GM23338 (cell line): ENCODE results near the gene MYRF. TPM values are rescaled to one million over a fixed set of nuclear protein-coding genes. Genes with fewer than 3 reads are reported as not detected.

ENCODE experiments used
- ATAC-seq: fragments of 200-7000 bp; cut with Tn5 transposase; 3 replicates; pipeline ENCODE4 v1.9.1; 2020
- DNase-seq: peaks from one replicate; pipeline ENCODE4 v3.0.0-alpha.2; 2015; ENCODE audit warnings: low spot score
- H2AFZ ChIP-seq: fragments of 200-600 bp; sonication (generic); 2 replicates; pipeline ENCODE4 v1.8.0; 2016; ENCODE audit warnings: antibody characterized with exemption, mild to moderate bottlenecking, moderate library complexity
- H3F3A ChIP-seq: fragments of 200-600 bp; sonication (generic); replicated peaks from 2 replicates; pipeline ENCODE4 v1.8.0; 2017; ENCODE audit warnings: antibody characterized with exemption, mixed run types, low read depth
- H3K27ac ChIP-seq: fragments of 200-600 bp; sonication (generic); 2 replicates; pipeline ENCODE4 v1.6.1; 2016; ENCODE audit warnings: low read depth
- H3K27me3 ChIP-seq: fragments of 200-600 bp; sonication (generic); 2 replicates; pipeline ENCODE4 v1.8.0; 2016; ENCODE audit warnings: mild to moderate bottlenecking, mixed run types, moderate library complexity; ENCODE audit not compliant: insufficient read depth
- H3K36me3 ChIP-seq: fragments of 200-600 bp; sonication (generic); 2 replicates; pipeline ENCODE4 v1.8.0; 2016; ENCODE audit warnings: mild to moderate bottlenecking; ENCODE audit not compliant: insufficient read depth
- H3K4me1 ChIP-seq: fragments of 200-600 bp; sonication (generic); 2 replicates; pipeline ENCODE4 v1.8.0; 2016; ENCODE audit warnings: mild to moderate bottlenecking, moderate library complexity; ENCODE audit not compliant: insufficient read depth
- H3K4me2 ChIP-seq: fragments of 200-600 bp; sonication (generic); 2 replicates; pipeline ENCODE4 v1.7.1; 2017; ENCODE audit warnings: mixed run types
- H3K4me3 ChIP-seq: fragments of 200-600 bp; sonication (generic); 2 replicates; pipeline ENCODE4 v1.6.1; 2016; ENCODE audit warnings: mixed run types
- H3K79me2 ChIP-seq: fragments of 200-600 bp; sonication (generic); replicated peaks from 2 replicates; pipeline ENCODE4 v1.8.0; 2017; ENCODE audit warnings: mild to moderate bottlenecking; ENCODE audit not compliant: insufficient read depth
- H3K9me2 ChIP-seq: fragments of 200-600 bp; sonication (generic); 2 replicates; pipeline ENCODE4 v1.8.0; 2017; ENCODE audit not compliant: insufficient read depth
- H4K20me1 ChIP-seq: fragments of 200-600 bp; sonication (generic); replicated peaks from 2 replicates; pipeline ENCODE4 v1.8.0; 2017; ENCODE audit warnings: mild to moderate bottlenecking; ENCODE audit not compliant: insufficient read depth
- H3K27ac Mint-ChIP-seq: 2 replicates; pipeline ENCODE4 v1.8.0; 2020; ENCODE audit warnings: inconsistent platforms, mild to moderate bottlenecking, moderate library complexity, mixed read lengths
- H3K27me3 Mint-ChIP-seq: 3 replicates; pipeline ENCODE4 v1.8.0; 2022; ENCODE audit warnings: low read depth, mild to moderate bottlenecking, moderate library complexity, mixed read lengths, inconsistent platforms; ENCODE audit not compliant: insufficient read depth, poor library complexity
- H3K36me3 Mint-ChIP-seq: 3 replicates; pipeline ENCODE4 v1.8.0; 2021; ENCODE audit warnings: low read depth, mild to moderate bottlenecking, inconsistent platforms, moderate library complexity, mixed read lengths
- H3K4me1 Mint-ChIP-seq: 3 replicates; pipeline ENCODE4 v1.8.0; 2020; ENCODE audit warnings: mild to moderate bottlenecking, inconsistent platforms, mixed read lengths
- H3K4me3 Mint-ChIP-seq: 3 replicates; pipeline ENCODE4 v1.8.0; 2021; ENCODE audit warnings: moderate library complexity, mild to moderate bottlenecking, inconsistent platforms, mixed read lengths
- H3K9me3 Mint-ChIP-seq: 3 replicates; pipeline ENCODE4 v1.8.0; 2020; ENCODE audit warnings: moderate library complexity, mild to moderate bottlenecking, inconsistent platforms, mixed read lengths
- CREB1 ChIP-seq: fragments of 250-450 bp; sonication (Bioruptor Pico); IDR thresholded peaks from 2 replicates; pipeline ENCODE4 v1.5.0; 2020; ENCODE audit warnings: low read depth, mild to moderate bottlenecking, moderate library complexity
- CTCF ChIP-seq, 2 experiments: fragments of 200-600 bp in 1 of 2; sonication (generic) in 1 of 2; conservative IDR thresholded peaks; 2 replicates each; pipeline versions ENCODE4 v1.5.1 to v1.6.1; 2016 to 2017; ENCODE audit warnings: antibody characterized with exemption in 2 of 2, low read depth in 2 of 2, mild to moderate bottlenecking in 2 of 2, moderate library complexity in 1 of 2
- EZH2 ChIP-seq: fragments of 200-600 bp; sonication (generic); IDR thresholded peaks from one replicate; pipeline ENCODE4 v1.8.0; 2017; ENCODE audit warnings: antibody characterized with exemption, mild to moderate bottlenecking, low read depth; ENCODE audit not compliant: unreplicated experiment
- POLR2AphosphoS5 ChIP-seq: IDR thresholded peaks from 2 replicates; pipeline ENCODE4 v1.6.1; 2016; ENCODE audit warnings: antibody characterized with exemption, low read depth
- ZNF462 ChIP-seq: fragments of 250-450 bp; sonication (Bioruptor Pico); IDR thresholded peaks from 2 replicates; pipeline ENCODE4 v1.5.0; 2020; ENCODE audit warnings: mild to moderate bottlenecking, moderate library complexity
- polyA plus RNA-seq: library from polyadenylated mRNA; unstranded; fragments of >200 nt; fragmentation: Nextera tagmentation; extraction: Ambion mirVana; gene quantifications from 2 replicates; pipeline ENCODE4 v1.2.1, GENCODE V29; 2016
- total RNA-seq: library from RNA; depleted of rRNA; stranded (reverse); fragments of >200 nt; shearing (Covaris generic); gene quantifications from 2 replicates; pipeline ENCODE4 v1.2.3, GENCODE V29; 2014

MYRF gene
- total and polyA plus RNA-seq, 2 experiments from 2014 or later = 1.9 to 5.5 TPM

GRCh38 chr11:61797263-61797944 lies 45.0 kb downstream of the MYRF start:
- ATAC-seq (peak; percentile 8; the same call in 2 of the 3 replicates), DNase-seq (peak; percentile 85)
- H3K9me2 ChIP-seq = no peaks in the 10 kb centered on the region
- no peak overlapping the region for H3K4me2 ChIP-seq
- H2AFZ ChIP-seq = no peak overlapping the region
- no peak overlapping the region for H3K27ac ChIP-seq
- peaks cover 21% of the 10 kb centered on the region; the same call in 1 of the 2 replicates for H3F3A ChIP-seq
- H3K4me3 Mint-ChIP-seq = no peak overlapping the region; the same call in 2 of the 3 replicates
- peaks cover 11% of the 10 kb centered on the region for H3K4me1 Mint-ChIP-seq
- H3K4me1 ChIP-seq = no peaks in the 10 kb centered on the region
- peaks cover 11% of the 10 kb centered on the region for H4K20me1 ChIP-seq
- peaks cover 74% of the 10 kb centered on the region for H3K36me3 Mint-ChIP-seq
- H3K27me3 Mint-ChIP-seq = no peaks in the 10 kb centered on the region
- H3K27ac Mint-ChIP-seq = peak overlapping the region; percentile 52; the same call in 1 of the 2 replicates
- peaks cover 9% of the 10 kb centered on the region for H3K36me3 ChIP-seq
- no peak overlapping the region for H3K4me3 ChIP-seq
- no peaks in the 10 kb centered on the region for H3K27me3 ChIP-seq
- TF ChIP-seq ZNF462 (CRISPR knock-in tag) (no peak), POLR2AphosphoS5 (no peak), EZH2 (no peak), CREB1 (no peak), CTCF (conservative IDR thresholded peaks at IDR 0.05; ENCODE audit: low read depth in 2 of 2) (peak; percentile 93 to 99)
- no peaks in the 10 kb centered on the region for H3K9me3 Mint-ChIP-seq
- H3K79me2 ChIP-seq = peaks cover 33% of the 10 kb centered on the region
